Measurements from ENCODE around the gene CNST.
"Not testable (repeated sequence)": the region's sequence is repeated elsewhere in the genome, so short reads cannot be mapped to it uniquely, and the experiment has no call there.

The CNST gene

DNA sequence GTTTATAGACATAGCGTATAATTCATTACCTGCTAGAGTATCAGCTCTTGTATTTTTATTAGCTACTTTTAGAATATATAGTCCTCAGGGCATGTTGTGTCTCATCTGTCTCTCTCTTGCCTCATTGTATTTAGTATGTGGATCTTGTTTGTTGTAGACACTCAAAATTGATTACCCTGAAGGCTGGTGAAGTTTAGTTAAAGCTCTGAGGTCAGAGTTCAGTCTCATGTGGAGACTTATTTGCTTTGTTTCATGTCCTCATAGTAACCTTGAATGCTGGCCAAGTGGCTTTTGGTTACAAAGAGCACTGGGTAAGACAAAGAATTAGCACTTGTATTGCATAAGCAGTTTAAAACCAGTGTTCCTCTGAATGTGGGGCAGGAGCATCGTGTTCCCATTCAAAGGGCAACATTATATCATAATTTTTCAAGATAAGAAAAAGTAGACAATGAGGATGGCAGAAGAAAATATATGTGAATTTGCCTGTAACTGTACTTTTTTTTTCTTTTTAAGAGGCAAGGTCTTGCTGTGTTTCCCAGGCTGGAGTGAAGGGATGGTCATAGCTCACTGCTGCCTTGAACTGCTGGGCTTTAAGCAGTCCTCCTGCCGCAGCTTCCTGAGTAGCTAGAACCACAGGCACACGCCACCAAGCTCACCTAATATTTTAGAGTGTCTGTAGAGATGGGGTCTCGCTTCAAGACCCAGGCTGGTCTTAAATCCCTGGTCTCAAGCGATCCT lies 17.4 kb downstream of the CNST start:
- in situ Hi-C loops (cut with MboI; ENCODE audit: low sequenced_read_pairs), result no loop called here

DNA sequence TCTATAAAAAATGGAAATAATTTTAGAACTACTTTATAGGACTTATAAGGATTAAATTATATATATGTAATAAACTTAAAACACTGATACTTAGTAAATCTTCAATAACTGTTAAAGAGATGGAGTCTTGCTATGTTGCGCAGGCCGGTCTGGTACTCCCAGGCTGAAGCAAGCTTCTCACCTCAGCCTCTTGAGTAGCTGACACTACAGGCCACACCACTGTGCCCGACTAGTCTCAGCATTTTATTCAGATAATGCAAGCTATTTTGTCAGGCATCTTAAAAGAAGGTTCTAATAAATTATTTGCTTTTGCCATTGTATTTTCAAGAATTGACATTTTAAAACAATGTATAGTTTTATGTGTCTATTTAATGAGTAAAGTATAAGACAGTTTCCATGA lies 20.8 kb downstream of the CNST start:
- in situ Hi-C loops (cut with MboI; ENCODE audit: low sequenced_read_pairs), result no loop called here

DNA sequence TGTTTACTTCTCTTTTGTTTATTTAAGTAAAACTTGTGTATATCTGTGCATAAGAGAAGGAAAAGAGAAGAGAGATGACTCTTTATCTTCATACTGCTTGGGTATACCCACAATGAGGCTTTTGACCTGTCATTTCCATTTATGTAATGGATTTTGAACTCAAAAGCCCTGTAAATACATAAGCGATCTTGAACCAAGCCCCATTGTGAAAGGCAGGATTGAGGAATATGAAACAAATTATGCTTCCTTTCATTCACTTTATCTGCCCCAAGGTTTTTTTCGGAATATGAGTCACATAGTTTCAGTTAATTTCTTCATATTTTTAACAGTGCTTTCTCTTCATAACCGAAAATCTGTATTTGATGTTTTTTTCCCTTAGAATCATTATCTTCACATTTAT lies 21.4 kb downstream of the CNST start:
- in situ Hi-C loops (cut with MboI; ENCODE audit: low sequenced_read_pairs), result no loop called here

DNA sequence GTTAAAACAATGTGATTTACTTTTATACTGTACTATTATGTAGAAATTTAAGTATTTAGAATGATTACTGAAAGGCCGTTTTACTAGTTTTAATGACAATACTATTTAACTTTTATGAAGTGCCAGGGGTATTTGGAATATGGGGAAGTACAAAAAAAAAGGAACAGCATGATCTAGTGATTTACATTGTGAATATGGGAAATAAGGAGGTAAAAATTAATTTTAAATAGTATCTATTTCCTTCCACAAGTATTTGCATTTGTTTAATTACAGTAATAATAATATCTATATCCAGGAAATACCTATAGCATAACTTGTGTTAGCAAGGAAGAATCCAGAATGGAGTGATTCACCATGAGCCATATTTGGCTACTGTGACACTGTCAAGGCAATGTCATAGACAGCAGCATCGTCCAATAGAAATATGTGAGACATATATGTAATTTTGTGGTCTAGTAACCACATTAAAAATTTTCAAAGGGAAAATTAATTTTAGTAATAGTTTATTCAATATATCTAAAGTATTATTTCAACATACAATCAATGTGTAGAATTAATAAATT lies 22.0 kb downstream of the CNST start:
- in situ Hi-C loops (cut with MboI; ENCODE audit: low sequenced_read_pairs), result no loop called here

DNA sequence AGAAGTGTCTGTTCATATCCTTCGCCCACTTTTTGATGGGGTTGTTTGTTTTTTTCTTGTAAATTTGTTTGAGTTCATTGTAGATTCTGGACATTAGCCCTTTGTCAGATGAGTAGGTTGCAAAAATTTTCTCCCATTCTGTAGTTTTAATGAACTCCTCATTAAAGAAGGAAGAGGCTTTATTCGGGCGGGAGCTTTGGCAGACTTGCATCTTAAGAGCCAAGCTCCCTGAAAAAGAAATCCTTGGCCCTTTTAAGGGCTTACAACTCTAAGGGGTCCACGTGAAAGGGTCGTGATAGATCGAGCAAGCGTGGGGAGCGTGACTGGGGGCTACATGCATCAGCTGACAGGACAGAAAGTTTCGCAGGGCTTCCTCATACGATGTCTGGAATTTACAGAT lies 23.7 kb downstream of the CNST start:
- in situ Hi-C loops (cut with MboI; ENCODE audit: low sequenced_read_pairs), result not testable (repeated sequence)

DNA sequence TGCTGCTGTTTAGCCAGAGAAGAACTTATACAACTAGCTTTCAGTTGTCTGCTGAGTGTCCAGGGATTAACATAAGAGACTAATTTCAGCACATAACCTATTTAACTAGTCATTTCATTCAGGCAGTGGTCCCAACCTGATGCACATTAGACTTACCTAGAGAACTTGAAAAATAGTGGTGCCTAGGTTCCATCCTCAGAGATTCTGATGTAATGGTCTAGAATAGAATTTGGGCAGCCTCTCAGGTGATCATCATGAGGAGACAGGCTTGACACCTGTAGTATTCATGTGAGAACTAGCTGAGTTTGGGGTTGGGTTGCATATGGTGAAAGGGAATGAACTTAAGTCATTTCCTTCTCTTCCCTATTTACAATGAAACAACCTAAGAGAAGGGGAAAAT lies 24.8 kb downstream of the CNST start:
- in situ Hi-C loops (cut with MboI; ENCODE audit: low sequenced_read_pairs), result no loop called here

DNA sequence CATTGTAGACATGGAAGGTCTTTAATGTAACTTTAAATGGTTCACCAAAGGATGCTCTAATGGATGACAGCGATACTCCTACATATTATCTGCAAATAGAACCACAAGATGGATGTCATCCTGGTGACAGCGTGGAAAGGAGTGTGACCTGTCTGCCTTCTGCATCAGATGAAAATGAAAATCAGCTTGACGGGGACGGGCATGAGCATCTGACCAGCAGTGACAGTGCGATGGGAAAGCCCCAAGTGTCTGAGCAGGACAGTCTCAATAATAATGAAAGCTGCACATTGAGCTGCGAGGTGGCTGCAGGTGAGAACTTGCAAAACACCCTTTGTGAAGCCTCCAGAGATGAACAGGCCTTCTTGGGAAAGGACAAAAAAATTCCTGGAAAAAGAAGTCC lies 25.2 kb downstream of the CNST start:
- in situ Hi-C loops (cut with MboI; ENCODE audit: low sequenced_read_pairs), result no loop called here

DNA sequence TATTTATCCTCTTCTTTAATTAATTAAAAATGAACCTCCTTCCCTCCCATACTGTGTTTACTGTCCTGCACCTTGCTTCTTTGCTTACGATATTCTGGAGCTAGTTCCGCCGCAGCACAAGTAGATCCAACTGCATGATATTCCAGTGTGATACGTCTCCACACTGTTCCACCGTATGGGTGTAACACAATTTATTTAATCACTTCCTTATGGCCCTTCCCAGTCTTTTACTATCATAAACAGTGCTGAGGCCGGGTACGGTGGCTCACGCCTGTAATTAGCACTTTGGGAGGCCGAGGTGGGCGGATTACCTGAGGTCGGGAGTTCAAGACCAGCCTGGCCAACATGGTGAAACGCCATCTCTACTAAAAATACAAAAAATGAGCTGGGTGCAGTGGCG lies 25.7 kb downstream of the CNST start:
- in situ Hi-C loops (cut with MboI; ENCODE audit: low sequenced_read_pairs), result no loop called here

DNA sequence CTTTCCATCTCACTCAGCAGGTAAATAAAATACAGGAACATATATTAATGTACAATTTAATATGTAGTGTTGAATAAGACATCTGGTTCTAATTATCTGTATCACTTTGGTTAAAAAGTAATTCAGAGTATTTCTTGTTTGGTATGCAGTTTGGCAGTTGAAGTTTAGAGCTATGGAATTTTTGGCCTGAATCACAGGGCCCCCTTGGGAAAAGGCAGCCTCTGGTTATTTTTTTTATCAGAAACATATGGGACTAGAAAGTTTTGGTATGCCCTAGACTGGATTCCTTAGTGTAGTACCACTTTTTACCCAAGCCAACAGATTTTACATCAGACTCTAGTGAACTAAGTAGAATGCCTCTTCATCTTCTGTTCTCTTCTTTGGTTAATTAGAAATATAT lies 26.4 kb downstream of the CNST start:
- in situ Hi-C loops (cut with MboI; ENCODE audit: low sequenced_read_pairs), result no loop called here

DNA sequence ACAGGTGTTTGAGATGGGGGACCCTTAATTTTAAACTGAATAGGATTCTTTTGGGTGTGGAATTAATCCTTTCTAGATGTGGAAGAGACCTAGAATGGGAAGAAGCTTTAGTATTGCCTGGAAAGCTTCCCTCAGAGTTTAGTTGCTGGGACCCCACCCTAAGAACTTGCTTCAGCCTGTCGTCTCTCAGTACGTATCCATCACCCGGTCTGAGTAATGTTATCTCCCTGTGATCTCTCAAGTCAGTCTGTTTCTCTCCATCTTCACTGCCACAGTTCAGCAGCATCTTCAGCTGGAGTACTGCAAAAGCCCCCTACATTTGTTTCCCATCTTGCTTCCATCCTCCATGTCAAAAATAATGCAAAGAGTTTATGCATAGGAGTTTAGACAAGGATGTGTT lies 28.9 kb downstream of the CNST start:
- in situ Hi-C loops (cut with MboI; ENCODE audit: low sequenced_read_pairs), result no loop called here

DNA sequence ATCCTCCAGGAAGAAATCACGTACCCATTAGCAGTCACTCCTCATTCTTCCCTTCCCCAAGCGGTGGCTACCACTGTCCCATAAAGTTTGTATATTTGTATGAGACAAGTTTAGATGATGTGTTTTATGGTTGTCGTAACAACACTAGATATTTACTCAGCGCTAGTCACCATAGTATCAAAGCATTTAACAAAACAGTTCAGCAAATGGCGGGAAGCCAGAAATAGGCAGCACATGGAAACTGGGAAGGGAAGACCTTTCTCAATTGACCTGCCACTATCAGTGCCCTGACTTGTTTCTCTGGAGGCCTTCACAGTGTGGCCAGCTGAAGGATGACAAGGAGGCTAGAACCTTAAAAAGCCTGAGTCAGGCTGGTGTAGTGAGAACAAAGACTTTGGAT lies 31.1 kb downstream of the CNST start:
- in situ Hi-C loops (cut with MboI; ENCODE audit: low sequenced_read_pairs), result no loop called here

DNA sequence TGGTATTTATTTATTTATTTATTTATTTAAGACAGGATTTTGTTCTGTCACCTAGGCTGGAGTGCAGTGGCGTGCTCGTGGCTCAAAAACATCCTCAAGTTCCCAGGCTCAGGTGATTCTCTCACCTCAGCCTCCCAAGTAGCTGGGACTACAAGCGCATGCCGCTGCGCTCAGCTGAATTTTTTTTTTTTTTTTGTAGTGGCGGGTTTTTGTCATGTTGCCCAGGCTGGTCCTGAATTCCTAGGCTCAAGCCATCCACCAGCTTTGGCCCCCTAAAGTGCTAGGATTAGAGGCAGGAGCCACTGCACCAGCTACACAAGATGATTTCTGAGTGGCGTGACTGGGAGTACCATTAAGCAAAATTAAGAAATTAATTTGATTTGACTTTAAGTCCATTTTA lies 31.7 kb downstream of the CNST start:
- in situ Hi-C loops (cut with MboI; ENCODE audit: low sequenced_read_pairs), result no loop called here

DNA sequence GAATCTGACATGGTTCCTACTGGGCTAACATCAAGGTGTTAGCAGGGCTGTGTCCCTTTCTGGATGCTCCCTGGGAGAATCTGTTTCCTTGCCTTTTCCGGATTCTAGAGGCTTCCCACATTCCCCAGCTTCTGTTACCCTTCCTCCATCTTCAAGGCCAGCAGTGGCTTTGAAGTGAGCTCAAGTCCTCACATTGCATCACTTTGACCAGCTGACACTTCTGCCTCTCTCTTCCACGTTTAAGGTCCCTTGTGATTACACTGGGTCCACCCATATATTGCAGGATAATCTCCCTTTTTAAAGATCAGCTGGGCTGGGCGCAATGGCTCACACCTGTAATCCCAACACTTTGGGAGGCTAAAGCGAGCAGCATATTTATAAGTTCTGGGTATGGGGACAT lies 33.1 kb downstream of the CNST start:
- in situ Hi-C loops (cut with MboI; ENCODE audit: low sequenced_read_pairs), result no loop called here

DNA sequence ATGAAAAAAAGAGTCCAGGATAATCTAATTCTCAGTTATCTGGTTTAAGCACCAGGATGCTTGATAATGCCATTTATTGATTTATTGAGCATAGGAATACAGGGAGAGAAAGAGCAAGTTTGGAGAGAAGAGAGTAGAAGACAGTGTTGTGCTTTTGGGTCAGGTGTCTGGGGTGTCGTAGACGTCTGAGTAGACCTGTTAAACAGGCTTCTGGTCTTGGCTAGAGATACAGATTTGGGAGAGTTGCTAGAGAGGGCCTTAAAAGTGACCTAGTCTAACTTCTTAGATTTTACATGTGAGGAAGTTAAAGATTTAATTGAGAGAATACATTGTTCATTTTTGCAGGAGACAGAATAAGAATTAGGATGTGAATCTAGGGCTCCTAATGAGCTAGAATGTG lies 34.3 kb downstream of the CNST start:
- in situ Hi-C loops (cut with MboI; ENCODE audit: low sequenced_read_pairs), result no loop called here

DNA sequence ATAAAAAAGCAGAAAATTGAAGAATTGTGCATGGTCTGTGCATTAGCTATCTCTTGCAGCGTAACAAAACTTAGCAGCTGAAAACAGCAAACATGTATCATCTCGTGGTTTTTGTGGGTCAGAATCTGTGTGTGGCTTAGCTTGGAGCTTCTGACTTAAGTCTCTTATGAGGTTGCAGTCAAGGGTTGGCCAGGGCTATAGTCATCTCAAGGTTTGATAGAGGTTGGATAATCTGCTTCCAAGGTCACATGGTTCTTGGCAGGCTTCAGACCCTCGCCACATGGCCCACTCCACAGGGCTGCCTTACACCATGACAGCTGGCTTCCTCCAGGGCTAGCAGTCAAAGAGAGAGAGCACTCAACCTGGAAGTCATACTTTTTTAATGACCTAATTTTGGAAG lies 35.9 kb downstream of the CNST start:
- in situ Hi-C loops (cut with MboI; ENCODE audit: low sequenced_read_pairs), result no loop called here

DNA sequence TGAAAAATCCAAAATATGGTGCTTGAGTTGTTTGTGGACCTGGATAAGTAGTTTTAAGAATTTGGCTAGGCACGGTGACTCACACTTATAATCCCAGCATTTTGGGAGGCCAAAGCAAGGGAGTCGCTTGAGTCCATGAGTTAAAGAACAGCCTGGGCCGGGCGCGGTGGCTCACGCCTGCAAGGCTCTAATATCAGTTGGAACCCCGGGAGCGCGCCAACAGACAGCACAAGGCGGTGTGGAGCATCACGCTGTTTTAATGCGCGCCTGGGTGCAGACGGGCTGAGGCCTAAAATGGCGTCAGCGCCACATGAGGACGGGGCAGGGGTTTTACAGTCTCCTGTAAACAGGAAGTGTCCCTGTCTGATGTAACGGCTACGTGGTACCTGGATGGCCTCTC lies 39.0 kb downstream of the CNST start:
- in situ Hi-C loops (cut with MboI; ENCODE audit: low sequenced_read_pairs), result not testable (repeated sequence)

DNA sequence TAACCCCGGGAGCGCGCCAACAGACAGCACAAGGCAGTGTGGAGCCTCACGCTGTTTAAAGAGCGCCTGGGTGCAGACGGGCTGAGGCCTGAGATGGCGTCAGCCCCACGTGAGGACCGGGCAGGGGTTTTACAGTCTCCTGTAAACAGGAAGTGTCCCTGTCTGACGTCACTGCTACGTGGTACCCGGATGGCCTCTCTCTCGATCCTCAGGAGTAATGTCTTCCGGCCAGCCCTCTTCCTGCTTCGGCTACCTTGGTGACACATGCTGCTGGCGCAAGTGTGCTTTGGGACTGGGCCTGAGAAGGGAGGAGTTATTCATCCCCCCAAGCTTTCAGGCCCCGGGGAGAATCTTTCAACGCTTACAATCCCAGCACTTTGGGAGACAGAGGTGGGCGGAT lies 41.2 kb downstream of the CNST start:
- in situ Hi-C loops (cut with MboI; ENCODE audit: low sequenced_read_pairs), result no loop called here

DNA sequence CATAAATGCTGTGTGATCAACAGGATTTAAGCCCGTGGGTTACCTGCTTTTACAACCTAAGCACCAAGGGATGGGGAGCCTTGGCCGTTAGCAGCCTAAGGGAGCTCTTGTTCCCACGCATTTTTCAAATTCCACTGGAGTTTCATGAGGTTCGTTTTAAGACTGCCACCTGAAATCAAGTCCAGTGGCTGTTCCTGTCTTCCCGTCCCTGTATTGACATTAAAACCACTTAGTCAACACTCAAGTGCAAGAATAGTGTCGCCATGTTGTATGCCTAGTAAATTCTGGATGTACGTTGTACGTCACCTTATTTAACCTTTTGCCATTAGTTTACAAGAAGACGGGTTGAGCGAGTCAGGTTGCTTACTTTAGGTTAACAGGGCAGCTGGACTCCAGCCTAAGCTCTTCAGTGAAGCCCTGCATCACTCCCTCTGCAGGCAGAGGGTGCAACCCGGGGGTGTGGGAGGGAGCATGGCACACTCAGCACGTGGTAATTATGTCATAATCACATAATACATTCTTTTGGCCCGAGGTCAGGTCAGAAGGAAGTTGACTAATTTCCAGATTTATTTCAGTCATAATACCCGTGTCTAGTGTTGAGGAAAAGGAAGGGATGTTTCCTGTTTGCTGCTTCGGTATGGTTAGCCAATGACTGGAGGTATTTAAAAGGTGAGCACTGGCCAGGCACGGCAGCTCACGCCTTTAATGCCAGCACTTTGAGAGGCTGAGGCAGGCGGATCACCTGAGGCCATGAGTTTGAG lies 42.5 kb downstream of the CNST start:
- in situ Hi-C loops (cut with MboI; ENCODE audit: low sequenced_read_pairs), result no loop called here

DNA sequence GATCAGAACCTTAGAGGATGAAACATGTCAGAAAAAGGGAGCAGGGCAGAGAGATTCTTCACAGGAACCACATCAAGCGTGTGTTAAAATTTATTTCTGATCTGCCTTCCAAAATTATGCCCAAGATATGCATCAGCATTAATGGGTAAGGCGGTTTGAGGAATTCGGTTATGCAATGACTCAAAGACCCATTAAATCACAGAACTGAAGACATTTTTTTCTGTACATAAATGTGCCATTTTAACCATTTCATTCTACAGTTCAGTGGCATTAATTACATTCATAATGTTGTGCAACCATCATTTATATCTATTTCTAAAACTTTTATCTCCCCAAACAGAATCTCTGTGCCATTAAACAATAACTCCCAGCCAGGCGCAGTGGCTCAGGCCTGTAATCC lies 43.4 kb downstream of the CNST start:
- in situ Hi-C loops (cut with MboI; ENCODE audit: low sequenced_read_pairs), result no loop called here

DNA sequence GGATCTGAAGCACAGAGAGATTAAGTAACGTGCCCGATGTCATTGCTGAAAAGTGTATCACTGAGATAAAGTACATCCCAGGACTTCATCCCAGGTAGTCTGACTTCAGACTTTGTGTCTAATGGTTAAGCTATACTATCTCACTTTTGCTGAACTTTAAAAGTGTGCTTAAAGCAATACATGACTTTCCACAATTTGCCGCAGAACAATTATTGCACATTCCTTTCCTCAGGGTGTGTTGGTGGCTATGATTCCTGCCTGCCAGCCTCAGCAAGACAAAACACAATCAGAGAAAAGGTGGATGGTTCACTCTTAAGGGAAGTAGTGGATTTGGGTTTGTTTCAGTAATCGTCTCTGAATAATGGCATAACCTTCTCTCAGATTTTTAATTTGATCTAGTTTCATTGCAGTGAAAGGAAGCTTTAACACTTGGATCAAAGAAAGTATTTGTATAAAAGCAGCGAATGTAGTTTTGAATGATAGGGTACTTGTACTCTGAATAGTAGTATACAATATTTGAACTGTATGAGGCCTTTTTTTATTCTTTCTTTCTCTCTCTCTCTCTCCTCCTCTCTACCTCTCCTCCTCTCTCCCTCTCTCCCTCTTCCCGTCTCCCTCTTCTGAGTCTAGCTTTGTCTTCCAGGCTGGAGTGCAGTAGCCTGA lies 47.0 kb downstream of the CNST start:
- in situ Hi-C loops (cut with MboI; ENCODE audit: low sequenced_read_pairs), result no loop called here

DNA sequence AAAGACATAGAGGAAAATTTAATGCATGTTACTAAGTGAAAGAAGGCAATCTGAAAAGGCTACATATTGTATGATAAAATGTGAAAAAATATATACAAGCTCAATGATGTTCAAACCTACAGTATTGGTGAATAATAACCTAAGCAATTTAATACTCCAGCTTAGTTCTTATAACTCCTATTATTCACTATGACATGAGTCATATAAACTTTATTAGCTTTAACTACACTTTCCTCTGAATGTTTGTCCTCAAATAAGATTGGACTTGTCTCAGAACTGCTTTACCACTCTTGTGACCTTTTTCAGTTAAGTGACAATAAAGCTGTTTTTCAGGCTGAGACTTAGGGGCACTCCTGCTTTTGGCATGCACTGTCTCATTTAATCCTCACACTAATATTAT lies 50.9 kb downstream of the CNST start:
- in situ Hi-C loops (cut with MboI; ENCODE audit: low sequenced_read_pairs), result no loop called here

DNA sequence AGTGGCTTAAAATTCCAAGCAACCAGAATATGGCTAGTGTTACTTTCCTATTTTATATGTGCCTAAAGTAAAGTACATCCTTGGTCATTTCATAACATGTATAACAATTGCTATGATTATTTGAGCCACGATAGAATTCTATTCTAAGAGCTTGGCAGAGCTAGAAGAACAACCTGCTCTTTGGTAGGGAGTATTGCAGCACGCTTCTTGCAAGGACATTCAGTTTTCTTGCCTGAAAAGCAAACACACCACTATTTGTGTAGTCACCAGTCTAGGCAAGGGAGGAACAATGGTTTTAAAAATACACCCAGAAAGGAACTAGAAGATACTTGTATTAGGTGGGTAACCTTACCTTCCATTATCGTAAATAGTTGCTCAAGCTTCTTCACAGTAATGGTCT lies 51.5 kb downstream of the CNST start:
- in situ Hi-C loops (cut with MboI; ENCODE audit: low sequenced_read_pairs), result no loop called here

Data from hTERT RPE-1 (cell line).